PC-3 (cell line): ENCODE results near the gene ENTR1.

ENCODE experiments used
- EZH2 ChIP-seq: fragments of 300-600 bp; sonication (generic); IDR thresholded peaks from one replicate; pipeline ENCODE4 v1.6.1; 2017; ENCODE audit warnings: antibody characterized with exemption, mild to moderate bottlenecking, low read length; ENCODE audit not compliant: unreplicated experiment
- TF ChIP-seq, protein P1 (sequence below): fragments of 300-600 bp; sonication (generic); conservative IDR thresholded peaks from 2 replicates; pipeline ENCODE4 v1.5.1; 2017; ENCODE audit warnings: antibody characterized with exemption, low read depth, mild to moderate bottlenecking, low read length

DNA sequence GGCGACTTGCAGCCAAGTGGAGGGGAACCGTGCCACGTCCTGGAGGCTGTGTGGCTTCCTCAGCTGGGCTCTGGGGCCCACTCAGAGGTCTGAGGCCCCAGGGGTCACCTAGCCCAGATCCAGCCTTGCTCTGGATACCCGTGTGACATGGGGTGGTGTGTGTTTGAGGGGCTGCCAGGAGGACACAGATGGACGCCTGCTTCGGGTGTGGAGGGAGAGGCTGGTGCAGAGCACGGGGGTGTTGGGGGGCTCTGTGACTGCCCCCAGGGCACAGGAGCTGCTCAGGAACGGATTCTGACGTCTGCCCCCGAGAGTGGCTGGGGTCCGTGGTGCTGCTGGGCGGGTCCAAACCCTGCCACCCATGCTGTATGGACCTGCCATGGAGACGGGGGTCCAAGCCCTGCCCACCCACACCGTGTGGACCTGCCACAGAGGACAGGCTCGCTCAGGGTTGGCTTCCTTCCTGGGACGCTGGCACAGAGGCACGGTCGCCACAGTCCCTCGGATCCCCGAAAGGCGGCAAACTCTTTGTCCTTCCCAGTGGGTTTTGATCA is 18.7 kb upstream of the ENTR1 start:
- TF ChIP-seq, protein P1, sequence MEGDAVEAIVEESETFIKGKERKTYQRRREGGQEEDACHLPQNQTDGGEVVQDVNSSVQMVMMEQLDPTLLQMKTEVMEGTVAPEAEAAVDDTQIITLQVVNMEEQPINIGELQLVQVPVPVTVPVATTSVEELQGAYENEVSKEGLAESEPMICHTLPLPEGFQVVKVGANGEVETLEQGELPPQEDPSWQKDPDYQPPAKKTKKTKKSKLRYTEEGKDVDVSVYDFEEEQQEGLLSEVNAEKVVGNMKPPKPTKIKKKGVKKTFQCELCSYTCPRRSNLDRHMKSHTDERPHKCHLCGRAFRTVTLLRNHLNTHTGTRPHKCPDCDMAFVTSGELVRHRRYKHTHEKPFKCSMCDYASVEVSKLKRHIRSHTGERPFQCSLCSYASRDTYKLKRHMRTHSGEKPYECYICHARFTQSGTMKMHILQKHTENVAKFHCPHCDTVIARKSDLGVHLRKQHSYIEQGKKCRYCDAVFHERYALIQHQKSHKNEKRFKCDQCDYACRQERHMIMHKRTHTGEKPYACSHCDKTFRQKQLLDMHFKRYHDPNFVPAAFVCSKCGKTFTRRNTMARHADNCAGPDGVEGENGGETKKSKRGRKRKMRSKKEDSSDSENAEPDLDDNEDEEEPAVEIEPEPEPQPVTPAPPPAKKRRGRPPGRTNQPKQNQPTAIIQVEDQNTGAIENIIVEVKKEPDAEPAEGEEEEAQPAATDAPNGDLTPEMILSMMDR: no peak
- no peak for TF ChIP-seq EZH2
